ENCODE results near the gene RASA3. TPM values are rescaled to one million over a fixed set of nuclear protein-coding genes. Genes with fewer than 3 reads are reported as not detected.
"Not testable (repeated sequence)": the region's sequence is repeated elsewhere in the genome, so short reads cannot be mapped to it uniquely, and the experiment has no call there.

Gene RASA3
- total and polyA plus RNA-seq, 2 of the 8 experiments (the other 6 are each of a cell fraction or from before 2014, with no cell fraction given) = 7.5 to 21.9 TPM

DNA sequence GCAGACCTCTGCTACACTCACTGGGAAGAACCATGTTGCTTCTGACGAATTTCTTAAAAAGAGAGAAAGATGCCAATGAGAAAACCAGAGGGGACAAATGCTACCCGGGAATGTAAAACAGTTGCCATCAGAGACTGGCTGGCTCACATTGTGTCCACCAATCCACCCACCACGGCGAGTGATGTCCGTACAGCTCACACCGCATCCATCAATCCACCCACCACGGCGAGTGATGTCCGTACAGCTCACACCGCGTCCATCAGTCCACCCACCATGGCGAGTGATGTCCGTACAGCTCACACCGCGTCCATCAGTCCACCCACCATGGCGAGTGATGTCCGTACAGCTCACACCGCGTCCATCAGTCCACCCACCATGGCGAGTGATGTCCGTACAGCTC, 19.0 kb downstream of the RASA3 start:
- H3K36me3 ChIP-seq (ENCODE audit: control insufficient read depth in 2 of 4, insufficient read depth in 4 of 4, low read length in 3 of 4); H3K4me3 ChIP-seq (ENCODE audit: extremely low read depth in 1 of 4, insufficient read depth in 2 of 4, low read depth in 3 of 4, low read length in 4 of 4); H3K4ac ChIP-seq (replicated peaks; ENCODE audit: insufficient read length, low read depth, low read length); H3K23ac ChIP-seq (ENCODE audit: insufficient read length); H3K23me2 ChIP-seq (ENCODE audit: low read depth, low read length); H2BK5ac ChIP-seq (ENCODE audit: low read depth, low read length); H3K9ac ChIP-seq (replicated peaks in 1 of 4; ENCODE audit: extremely low read depth in 1 of 4, low read depth in 3 of 4, low read length in 3 of 4); H2BK120ac ChIP-seq (replicated peaks; ENCODE audit: low read depth, low read length); H2BK20ac ChIP-seq (ENCODE audit: low read length); FAIRE-seq; H3K27ac ChIP-seq (ENCODE audit: low read depth, low read length); H2AFZ ChIP-seq (ENCODE audit: low read length); DNase-seq (ENCODE audit: low read depth in 1 of 2, low spot score in 2 of 2); H3K27me3 ChIP-seq (replicated peaks in 1 of 4; ENCODE audit: control insufficient read depth in 3 of 4, extremely low read depth in 1 of 4, insufficient read depth in 3 of 4, low read length in 3 of 4); H4K5ac ChIP-seq (ENCODE audit: insufficient read length, low read depth, low read length); H4K91ac ChIP-seq (replicated peaks; ENCODE audit: insufficient read length, low read length); H3K56ac ChIP-seq (replicated peaks; ENCODE audit: insufficient read length, low read depth, low read length); H4K8ac ChIP-seq (ENCODE audit: extremely low read depth, insufficient read depth, low read length); H3K14ac ChIP-seq (ENCODE audit: insufficient read length); H3K9me3 ChIP-seq (ENCODE audit: insufficient read depth in 2 of 2, low read depth in 1 of 2, low read length in 1 of 2); H3K4me2 ChIP-seq (ENCODE audit: insufficient read depth in 1 of 2, low read depth in 2 of 2, low read length in 2 of 2): not testable (repeated sequence)
- peaks cover 6 to 40% (median 26%) of the 10 kb centered on the region in 4 experiments for H3K4me1 ChIP-seq (replicated peaks in 1 of 4; ENCODE audit: control insufficient read depth in 3 of 4, insufficient read depth in 4 of 4, low read length in 3 of 4)
- H2BK12ac ChIP-seq (ENCODE audit: low read depth, low read length) = 0 out of 2 replicates have a peak overlapping the region, but pooled peaks have one; percentile 23
- H3K18ac ChIP-seq (ENCODE audit: extremely low read depth, low read length) = peak overlapping the region; percentile 15; the same call in 1 of the 2 replicates
- H2AK5ac ChIP-seq (ENCODE audit: low read depth, low read length) = 0 out of 2 replicates have a peak overlapping the region, but pooled peaks have one; percentile 58
- peaks cover 0 to 54% of the 10 kb centered on the region in 2 experiments; a peak in 3 of 4 replicates for H3K79me2 ChIP-seq (ENCODE audit: control insufficient read depth in 1 of 2, insufficient read depth in 2 of 2, low read length in 2 of 2)
- peaks cover 7 to 12% of the 10 kb centered on the region in 2 experiments for H4K20me1 ChIP-seq (replicated peaks in 1 of 2; ENCODE audit: control insufficient read depth in 1 of 2, insufficient read depth in 2 of 2, low read length in 2 of 2)
- 93% methylated on average over 11 of the region's 21 CpGs; no CpG with 5 or more reads in 1 of the 2 experiments for WGBS, 2 experiments (ENCODE audit: extremely low coverage in 1 of 2, insufficient coverage in 1 of 2, insufficient read length in 1 of 2, insufficient replicate concordance in 2 of 2, low coverage in 1 of 2, low lambda C conversion rate in 2 of 2, missing lambda C conversion rate in 1 of 2)
- POLR2A ChIA-PET (ENCODE audit: partially characterized antibody) = interaction anchor here (3.1 kb wide), 1 partner anchor 14 kb away, joined by 10 read pairs; no protein-coding TSS in a partner anchor
- H2BK15ac ChIP-seq (ENCODE audit: low read length) = 0 out of 2 replicates have a peak overlapping the region, but pooled peaks have one; percentile 61
- peaks cover 17% of the 10 kb centered on the region for H3K79me1 ChIP-seq (ENCODE audit: low read depth, low read length)
- CTCF ChIA-PET (ENCODE audit: partially characterized antibody) = interaction anchor here (1.2 to 2.3 kb wide), 9 partner anchors 8 to 144 kb away, joined by 3 to 9 read pairs (median 4); no protein-coding TSS in a partner anchor
